Measurements from ENCODE around the gene LINGO3. TPM values are rescaled to one million over a fixed set of nuclear protein-coding genes. Genes with fewer than 3 reads are reported as not detected.

The LINGO3 gene
- total RNA-seq, 1 donor from 2014 or later: not detected

DNA sequence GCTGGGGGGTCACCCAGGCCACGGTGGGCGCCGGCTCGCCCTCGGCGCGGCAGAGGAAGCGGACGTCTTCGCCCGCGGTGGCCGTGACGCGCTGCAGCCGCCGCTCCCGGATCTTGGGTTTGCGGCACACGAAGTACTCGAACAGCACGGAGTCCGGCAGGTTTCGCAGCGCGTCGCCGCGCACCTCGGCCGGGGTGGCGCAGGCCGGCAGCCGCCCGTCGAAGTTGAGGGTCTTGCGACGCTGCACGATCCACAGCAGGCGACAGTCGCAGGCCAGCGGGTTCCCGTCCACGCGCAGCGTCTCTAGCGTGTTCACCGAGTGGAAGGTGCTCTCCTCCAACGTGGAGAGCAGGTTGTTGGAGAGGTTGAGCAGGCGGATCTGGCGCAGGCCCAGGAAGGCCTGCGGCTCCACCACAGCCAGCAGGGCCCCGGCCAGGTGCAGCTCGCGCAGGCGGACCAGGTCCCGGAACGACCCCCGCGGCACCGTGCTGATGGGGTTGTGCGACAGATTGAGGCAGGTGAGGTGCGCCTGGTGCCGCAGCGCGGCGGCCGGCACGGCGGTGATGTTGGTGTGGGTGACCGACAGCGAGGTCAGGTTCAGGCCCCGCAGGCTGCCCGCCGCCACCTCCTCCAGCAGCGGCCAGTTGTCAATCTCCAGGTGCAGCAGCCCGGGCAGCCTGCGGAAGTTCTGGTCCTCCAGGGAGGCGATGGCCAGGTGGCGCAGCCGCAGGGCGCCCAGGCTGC lies 17.3 kb downstream of the LINGO3 start:
- Histone ChIP-seq H3K36me3 (ENCODE audit: control insufficient read depth, insufficient read depth, low read length) (no peaks in the 10 kb centered on the region), H3K27me3 (ENCODE audit: control insufficient read depth, insufficient read depth, low read length) (peaks cover 49% of the 10 kb centered on the region), H3K4me3 (ENCODE audit: low read depth, low read length) (no peak overlapping the region)
- DNase-seq (ENCODE audit: low read depth) (no peak), FAIRE-seq (no peak)
- TF ChIP-seq, protein P1, sequence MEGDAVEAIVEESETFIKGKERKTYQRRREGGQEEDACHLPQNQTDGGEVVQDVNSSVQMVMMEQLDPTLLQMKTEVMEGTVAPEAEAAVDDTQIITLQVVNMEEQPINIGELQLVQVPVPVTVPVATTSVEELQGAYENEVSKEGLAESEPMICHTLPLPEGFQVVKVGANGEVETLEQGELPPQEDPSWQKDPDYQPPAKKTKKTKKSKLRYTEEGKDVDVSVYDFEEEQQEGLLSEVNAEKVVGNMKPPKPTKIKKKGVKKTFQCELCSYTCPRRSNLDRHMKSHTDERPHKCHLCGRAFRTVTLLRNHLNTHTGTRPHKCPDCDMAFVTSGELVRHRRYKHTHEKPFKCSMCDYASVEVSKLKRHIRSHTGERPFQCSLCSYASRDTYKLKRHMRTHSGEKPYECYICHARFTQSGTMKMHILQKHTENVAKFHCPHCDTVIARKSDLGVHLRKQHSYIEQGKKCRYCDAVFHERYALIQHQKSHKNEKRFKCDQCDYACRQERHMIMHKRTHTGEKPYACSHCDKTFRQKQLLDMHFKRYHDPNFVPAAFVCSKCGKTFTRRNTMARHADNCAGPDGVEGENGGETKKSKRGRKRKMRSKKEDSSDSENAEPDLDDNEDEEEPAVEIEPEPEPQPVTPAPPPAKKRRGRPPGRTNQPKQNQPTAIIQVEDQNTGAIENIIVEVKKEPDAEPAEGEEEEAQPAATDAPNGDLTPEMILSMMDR (IDR thresholded peaks at IDR 0.05; ENCODE audit: insufficient read depth, low read length, severe bottlenecking): no peak

DNA sequence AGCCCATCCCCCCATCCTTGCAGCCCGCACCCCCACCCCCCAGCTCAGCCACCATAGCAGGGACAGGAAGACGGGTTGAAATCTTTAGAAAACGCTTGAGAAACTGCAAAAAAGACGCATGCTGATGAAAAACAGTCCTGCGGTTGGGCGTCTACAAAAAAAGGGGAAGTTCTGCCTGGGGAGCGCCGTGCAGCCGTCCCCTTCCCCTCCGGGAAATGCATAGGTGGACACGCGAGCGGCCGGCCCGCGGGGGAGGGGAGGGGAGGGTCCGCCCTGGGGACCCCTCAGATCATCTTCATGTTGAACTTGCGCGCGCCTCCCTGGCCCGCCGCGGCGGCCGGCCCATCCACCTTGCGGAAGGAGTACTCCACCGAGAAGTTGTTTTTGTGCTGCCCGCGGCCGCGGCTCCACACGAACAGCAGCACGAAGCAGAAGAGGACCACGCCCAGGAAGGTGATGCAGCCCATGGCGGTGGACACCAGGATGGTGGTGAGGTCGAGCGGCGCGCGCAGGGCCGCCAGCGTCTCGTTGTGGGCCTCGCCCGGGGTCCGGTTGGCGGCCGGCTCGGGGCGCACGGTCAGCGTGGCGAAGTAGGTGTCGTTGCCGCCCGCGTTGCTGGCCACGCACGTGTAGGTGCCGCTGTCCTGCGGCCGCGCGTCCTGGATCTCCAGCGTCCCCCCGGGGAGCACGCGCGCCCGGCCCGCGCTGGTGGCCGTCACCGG lies 18.1 kb downstream of the LINGO3 start:
- DNase-seq (ENCODE audit: low read depth): no peak
- Histone ChIP-seq H3K4me3 (ENCODE audit: low read depth, low read length) (no peak overlapping the region), H3K27me3 (ENCODE audit: control insufficient read depth, insufficient read depth, low read length) (peaks cover 48% of the 10 kb centered on the region), H3K36me3 (ENCODE audit: control insufficient read depth, insufficient read depth, low read length) (no peaks in the 10 kb centered on the region)
- TF ChIP-seq, protein P1 (IDR thresholded peaks at IDR 0.05; ENCODE audit: insufficient read depth, low read length, severe bottlenecking): no peak
- no peak for FAIRE-seq

DNA sequence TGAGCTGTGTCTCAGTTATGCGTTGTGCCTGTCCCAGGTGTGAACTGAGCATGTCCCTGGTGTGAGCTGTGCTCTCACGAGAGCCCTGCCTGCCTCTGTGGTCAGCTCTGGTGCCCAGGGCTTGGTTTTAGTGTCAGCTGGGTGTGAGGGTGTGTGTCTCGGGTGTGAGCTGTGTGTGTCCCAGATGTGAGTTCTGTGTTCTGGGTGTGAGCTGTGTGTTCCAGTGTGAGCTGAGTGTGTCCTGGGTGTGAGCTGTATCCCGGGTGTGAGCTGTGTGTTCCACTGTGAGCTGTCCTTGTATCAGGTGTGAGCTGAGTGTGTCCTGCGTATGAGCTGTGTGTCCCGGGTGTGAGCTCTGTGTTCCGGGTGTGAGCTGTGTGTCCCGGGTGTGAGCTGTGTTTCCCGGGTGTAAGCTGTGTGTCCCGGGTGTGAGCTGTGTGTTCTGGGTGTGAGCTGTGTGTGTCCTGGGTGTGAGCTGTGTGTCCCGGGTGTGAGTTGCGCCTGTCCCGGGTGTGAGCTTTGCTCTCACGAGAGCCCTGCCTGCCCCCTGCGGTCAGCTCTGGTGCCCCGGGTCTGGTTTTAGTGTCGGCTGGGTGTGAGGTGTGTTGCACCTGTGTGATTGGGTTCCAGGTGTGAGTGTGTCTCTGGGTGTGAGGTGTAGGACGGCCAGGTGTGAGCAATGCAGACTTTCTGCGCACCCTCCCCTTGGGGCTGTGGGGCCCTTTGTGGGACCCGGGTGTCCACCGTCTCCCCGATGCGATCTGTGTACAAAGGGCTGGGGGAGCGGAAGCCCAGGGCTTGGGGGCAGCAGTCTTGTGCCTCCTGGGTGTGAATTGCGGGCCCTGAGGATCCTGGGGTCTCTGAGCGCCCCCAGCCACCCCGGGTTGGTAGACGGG lies 18.9 kb downstream of the LINGO3 start:
- Histone ChIP-seq H3K36me3 (ENCODE audit: control insufficient read depth, insufficient read depth, low read length) (no peaks in the 10 kb centered on the region), H3K27me3 (ENCODE audit: control insufficient read depth, insufficient read depth, low read length) (peaks cover 43% of the 10 kb centered on the region), H3K4me3 (ENCODE audit: low read depth, low read length) (no peak overlapping the region)
- TF ChIP-seq, protein P1 (IDR thresholded peaks at IDR 0.05; ENCODE audit: insufficient read depth, low read length, severe bottlenecking): no peak
- DNase-seq (ENCODE audit: low read depth) (no peak), FAIRE-seq (peak; percentile 55)

DNA sequence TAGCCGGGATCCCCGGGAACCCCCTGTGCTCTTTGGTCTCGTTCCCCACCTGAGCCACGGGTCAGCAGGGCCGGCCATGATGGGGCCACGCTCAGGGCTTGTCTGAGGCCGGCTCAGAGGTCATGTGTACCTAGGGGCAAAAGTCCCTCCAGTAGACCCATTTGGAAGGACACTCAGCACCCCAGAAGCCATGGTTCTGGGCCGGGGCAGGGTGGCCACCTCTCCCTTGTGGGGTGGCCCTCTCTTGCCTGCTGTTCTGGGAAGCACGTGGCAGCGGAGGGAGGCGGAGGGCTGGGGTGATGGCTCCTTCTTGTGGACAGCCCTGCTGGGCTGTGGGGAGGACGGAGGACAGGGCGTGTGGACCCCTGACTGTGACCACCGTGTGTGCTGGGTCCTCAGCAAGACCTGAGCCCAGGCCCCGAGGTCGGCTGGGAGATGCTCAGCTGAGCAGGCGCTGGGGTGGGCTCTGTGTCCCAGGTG lies 19.6 kb downstream of the LINGO3 start:
- TF ChIP-seq, protein P1 (IDR thresholded peaks at IDR 0.05; ENCODE audit: insufficient read depth, low read length, severe bottlenecking): no peak
- no peaks in the 10 kb centered on the region for H3K36me3 ChIP-seq (ENCODE audit: control insufficient read depth, insufficient read depth, low read length)
- no peak for FAIRE-seq
- DNase-seq (ENCODE audit: low read depth): no peak
- no peak overlapping the region for H3K4me3 ChIP-seq (ENCODE audit: low read depth, low read length)
- H3K27me3 ChIP-seq (ENCODE audit: control insufficient read depth, insufficient read depth, low read length): peaks cover 40% of the 10 kb centered on the region

DNA sequence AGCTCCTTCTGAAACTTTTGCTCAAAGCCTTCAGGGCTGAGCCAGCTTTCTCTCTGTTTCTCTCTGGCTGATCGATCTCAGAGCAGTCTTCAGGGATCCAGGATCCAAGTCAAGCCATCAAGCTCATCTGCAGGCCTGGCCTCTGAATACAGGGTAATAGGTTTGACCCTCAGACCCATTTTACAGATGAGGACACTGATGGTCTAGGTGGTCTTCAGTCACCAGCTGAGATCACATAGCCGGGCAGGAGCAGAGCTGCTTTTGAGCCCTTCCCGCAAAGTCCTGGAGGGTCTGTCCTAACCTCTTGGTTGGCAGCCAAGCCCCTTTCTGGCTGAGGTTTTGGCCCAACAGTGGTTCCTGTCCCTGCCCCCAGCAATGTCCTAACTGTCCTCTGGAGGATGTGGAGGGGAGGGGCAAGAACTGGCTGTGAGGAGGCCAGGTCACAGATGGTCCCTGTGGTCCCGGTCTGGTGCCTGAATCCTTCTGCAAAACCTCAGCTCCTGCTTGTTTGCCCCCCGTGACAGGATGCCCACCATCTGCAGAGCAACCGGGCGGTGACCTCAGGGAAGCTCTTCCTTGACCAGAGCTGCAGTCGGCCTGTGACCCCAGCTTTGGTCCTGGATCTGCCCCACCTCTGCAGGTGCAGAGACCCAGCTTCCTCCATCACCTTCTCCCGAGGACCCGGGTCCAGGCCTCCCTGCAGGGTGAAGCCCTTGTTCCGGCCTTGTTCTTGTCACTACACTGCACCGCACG lies 20.2 kb downstream of the LINGO3 start:
- Histone ChIP-seq H3K4me3 (ENCODE audit: low read depth, low read length) (no peak overlapping the region), H3K27me3 (ENCODE audit: control insufficient read depth, insufficient read depth, low read length) (peaks cover 41% of the 10 kb centered on the region), H3K36me3 (ENCODE audit: control insufficient read depth, insufficient read depth, low read length) (no peaks in the 10 kb centered on the region)
- FAIRE-seq (no peak), DNase-seq (ENCODE audit: low read depth) (no peak)
- TF ChIP-seq, protein P1 (IDR thresholded peaks at IDR 0.05; ENCODE audit: insufficient read depth, low read length, severe bottlenecking): no peak
